HG03460 (cell line): Measurements from ENCODE around the gene CKMT2.

Source experiments
- ATAC-seq: cut with Tn5 transposase; IDR thresholded peaks from one replicate; pipeline ENCODE4 v1.9.1; 2021; ENCODE audit not compliant: unreplicated experiment

The CKMT2 gene

DNA sequence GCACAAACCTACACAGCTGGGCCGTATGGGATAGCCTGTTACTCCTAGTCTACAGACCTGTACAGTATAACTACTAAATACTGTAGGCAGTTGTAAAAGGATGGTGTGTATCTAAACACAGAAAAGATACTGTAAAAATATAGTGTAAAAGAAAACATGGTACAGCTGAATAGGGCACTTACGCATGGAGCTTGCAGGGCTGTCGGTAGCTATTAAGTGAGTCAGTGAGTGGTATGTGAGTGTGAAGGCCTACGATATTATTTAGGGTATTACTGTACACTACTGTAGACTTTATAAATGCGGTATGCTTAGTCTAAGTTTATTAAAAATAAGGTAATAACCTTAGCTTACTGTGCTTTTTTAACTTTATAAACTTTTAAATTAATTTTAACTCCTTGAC is 69.5 kb downstream of the CKMT2 start:
- ATAC-seq, result no peak

DNA sequence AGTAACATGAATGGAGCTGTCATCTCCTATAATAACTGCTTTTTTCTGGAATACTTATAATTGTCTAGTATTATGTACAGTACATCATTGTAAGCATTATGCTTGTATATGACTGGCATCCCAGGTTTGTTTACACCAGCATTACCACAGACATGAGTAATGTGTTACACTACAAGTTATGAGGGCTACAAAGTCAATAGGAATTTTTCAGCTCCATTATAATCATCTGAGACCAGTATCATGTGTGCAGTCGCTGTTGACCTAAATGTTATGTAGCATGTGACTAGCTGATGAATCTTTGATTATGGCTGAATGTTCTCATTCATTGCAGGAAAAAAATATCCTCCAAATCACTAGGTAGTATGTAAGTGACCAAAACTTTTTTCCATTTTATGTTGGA is 70.4 kb downstream of the CKMT2 start:
- no peak for ATAC-seq

DNA sequence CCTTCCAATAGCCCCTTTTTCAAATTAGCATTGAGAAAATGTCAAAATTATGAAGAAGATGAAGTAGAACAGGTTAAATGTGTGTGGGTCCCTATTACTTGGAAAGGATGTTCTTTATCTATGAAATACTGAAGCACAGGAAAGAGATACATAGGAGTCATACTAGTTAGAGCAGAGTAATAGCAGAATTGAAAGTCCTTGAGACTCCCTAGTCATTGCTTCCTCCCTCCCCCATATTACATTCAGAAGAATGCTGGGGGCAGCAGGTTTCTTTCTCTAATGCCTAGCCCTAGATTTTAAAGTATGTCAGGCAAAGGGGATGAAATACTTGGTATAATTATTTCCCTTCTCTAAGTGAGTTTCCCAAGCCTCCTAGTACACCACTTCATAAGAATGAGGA is 72.7 kb downstream of the CKMT2 start:
- ATAC-seq, result no peak

DNA sequence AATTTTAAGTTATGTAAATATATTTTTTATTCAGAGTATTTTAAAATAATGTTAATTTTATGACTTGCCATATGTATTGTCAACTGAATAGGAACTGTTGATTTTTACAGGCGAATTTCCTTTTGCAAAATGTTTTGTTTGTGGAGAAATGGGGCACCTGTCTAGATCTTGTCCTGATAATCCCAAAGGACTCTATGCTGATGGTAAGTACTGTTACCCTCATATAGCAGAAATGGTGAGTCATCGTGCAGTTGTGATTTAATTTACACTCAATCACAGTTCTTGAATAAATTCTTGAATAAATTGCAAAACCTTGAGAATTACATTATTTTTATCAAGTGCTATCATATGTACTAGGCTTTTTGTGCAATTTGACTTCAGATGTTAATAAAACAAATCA is 75.7 kb downstream of the CKMT2 start:
- no peak for ATAC-seq

DNA sequence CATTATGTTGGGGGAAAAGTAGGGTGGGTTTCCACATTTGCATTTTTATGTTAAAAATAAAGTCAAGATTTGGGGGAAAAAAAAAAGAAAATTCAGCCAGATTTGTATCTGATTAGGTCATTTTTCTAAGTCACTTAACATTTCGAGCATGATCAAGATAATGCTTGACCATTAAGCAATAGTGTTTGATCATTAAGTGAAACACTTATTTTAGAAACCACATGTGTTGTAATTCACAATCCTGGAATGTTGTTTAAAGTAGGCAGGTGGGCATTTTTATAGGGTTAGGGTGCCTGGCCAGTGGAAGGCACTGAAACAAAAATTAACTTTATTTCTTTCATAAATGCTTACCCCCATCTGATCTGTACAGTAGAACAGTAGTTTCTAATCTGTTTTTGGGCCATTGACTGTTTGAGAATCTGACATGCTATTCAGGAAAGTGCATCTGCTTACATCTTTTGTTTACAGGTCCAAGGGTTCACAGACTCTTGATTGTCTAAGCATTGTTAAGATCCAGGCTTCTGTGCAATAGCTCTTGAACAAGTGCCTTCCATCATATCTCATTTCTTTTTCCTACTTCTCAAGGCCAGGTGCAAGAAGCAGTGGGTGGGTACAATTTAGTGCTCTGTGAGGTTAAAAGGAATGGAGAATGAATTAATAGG is 77.4 kb downstream of the CKMT2 start:
- no peak for ATAC-seq

DNA sequence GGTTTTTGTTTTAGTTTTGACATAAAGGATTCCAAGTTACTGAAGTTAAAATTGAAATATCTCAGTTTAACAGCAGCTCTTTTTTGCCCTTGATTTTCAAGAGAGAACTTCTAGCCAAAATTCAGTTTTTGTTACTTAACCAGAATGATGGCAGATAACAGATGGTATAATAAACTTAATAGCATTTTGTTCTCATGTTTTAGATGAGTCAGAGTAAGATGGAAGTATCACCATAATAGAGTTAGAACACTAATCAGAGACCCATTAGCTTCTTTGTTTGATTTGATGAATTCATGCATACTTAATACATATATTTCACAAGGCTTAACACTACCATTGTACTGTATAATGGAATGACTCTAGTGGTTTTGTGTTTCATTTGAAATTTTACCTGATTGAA is 80.2 kb downstream of the CKMT2 start:
- ATAC-seq, result no peak

DNA sequence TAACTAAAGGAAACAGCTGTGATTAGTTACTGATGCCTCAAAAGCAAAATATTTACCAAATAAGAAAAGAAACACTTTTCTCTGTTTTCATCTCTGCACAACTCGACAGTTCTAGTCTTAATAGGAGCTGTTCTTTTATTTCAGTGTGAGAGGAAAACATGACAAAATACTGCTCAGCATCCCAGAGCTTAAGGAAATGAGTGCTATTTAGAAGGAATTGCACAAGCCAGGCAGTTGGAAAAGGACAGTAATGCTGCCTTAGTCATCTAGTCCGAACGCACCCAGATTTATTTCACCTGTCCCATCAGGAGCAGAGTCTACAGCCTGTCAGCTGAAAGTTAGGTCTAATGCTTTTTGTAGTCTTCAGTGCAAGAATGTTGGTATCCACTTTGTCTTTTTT is 80.6 kb downstream of the CKMT2 start:
- ATAC-seq, result no peak

DNA sequence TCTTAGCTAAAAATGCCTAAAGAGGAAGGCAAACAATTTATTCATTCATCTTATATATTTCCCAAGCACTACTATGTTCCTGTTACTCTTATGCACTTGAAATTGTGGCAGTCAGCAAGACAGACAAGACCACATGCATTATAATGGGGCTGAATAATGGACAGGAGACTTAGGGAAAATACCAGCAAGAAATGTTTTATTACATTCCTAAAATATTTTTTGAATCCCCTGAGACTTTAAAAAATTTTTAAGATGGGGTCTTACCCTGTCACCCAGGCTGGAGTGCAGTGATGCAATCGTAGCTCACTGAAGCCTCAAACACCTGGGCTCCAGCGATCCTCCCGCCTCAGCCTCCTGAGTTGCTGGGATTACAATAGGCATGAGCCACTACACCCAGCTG is 81.5 kb downstream of the CKMT2 start:
- no peak for ATAC-seq

DNA sequence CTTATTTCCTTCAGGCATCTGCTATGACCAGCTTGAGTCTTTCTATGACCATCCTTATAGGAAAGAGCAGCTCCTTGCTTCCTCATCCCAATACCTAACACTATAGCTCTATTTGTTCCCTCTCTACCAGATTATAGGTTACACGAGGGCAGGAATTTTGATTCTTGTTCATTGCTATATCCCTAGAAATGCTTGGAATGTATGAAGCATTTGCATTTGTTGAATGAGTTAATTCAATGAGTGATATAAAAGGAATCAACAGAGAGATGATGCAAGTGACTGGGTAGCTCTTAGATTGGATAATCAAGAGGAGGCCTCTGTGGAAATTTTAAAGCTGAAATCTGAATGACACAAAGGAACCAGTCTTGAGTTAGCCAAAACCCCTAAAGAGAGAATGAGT is 82.2 kb downstream of the CKMT2 start:
- no peak for ATAC-seq

DNA sequence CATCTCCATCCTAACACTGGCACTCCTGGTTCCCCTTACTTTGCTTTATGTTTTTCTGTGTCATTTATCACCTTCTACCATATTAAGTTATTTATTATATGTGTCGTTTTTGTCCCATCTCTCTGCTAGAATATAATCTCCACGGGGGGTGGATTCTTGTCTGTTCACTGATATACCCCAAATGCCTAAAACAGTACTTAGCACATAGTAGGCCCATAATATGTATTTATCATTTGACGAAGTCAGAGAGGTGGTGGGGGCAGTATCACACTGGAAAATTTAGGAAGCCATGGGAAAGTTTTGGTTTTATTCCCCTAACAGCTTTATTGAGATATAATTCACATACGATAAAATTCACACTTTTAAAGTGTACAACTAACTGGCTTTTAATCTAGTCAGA is 82.7 kb downstream of the CKMT2 start:
- no peak for ATAC-seq
